WTC11 (cell line): ENCODE results near the gene SLF1.

Source experiments
- ATF3 ChIP-seq: sonication (generic); formaldehyde crosslinking; conservative IDR thresholded peaks from 2 replicates; pipeline ENCODE4 v1.8.1; 2022; ENCODE audit warnings: mild to moderate bottlenecking, missing genetic modification reagents
- CBFB ChIP-seq: sonication (generic); formaldehyde crosslinking; IDR thresholded peaks from 2 replicates; pipeline ENCODE4 v1.8.1; 2022; ENCODE audit warnings: mild to moderate bottlenecking, low read depth, missing genetic modification reagents
- CTCF ChIP-seq: fragments of 200-600 bp; IDR thresholded peaks from 2 replicates; pipeline ENCODE4 v1.8.0; 2022; ENCODE audit warnings: antibody characterized with exemption
- MLX ChIP-seq: sonication (generic); formaldehyde crosslinking; IDR thresholded peaks from 2 replicates; pipeline ENCODE4 v1.8.1; 2023; ENCODE audit warnings: mild to moderate bottlenecking, missing genetic modification reagents, moderate library complexity
- NFATC4 ChIP-seq: fragments of 250-450 bp; sonication (Bioruptor Pico); IDR thresholded peaks from 2 replicates; pipeline ENCODE4 v1.9.0; 2021; ENCODE audit warnings: mild to moderate bottlenecking
- NR1H2 ChIP-seq: sonication (generic); formaldehyde crosslinking; IDR thresholded peaks from 2 replicates; pipeline ENCODE4 v1.9.0; 2021; ENCODE audit warnings: mild to moderate bottlenecking, moderate library complexity, missing genetic modification reagents
- OVOL2 ChIP-seq: fragments of 250-450 bp; sonication (Bioruptor Pico); IDR thresholded peaks from 2 replicates; pipeline ENCODE4 v1.9.0; 2021; ENCODE audit warnings: mild to moderate bottlenecking, borderline replicate concordance

- TF ChIP-seq CTCF = no peak
- no peak for TF ChIP-seq CBFB
- no peak for TF ChIP-seq MLX (CRISPR knock-in tag)
- TF ChIP-seq NR1H2 (CRISPR knock-in tag) = no peak
- TF ChIP-seq OVOL2 (CRISPR knock-in tag) = no peak
- TF ChIP-seq ATF3 (CRISPR knock-in tag) = no peak
- TF ChIP-seq NFATC4 (CRISPR knock-in tag) = no peak
Measured at GRCh38 chr5:94595281-94595840, 23.1 kb upstream of the SLF1 start.
